ENCODE results near the gene PLIN1. TPM values are rescaled to one million over a fixed set of nuclear protein-coding genes. Genes with fewer than 3 reads are reported as not detected.

PLIN1 gene
- total and polyA plus RNA-seq, 10 of the 15 experiments (the other 5 are each of a cell fraction or from before 2014, with no cell fraction given), result 0.05 to 0.13 (median 0.09) TPM; not detected in 6

GRCh38 chr15:89627256-89627970, 51.8 kb downstream of the PLIN1 start:
- Histone ChIP-seq H3K4me2 (ENCODE audit: control insufficient read depth, insufficient read depth) (no peak overlapping the region), H3K79me2 (ENCODE audit: control insufficient read depth, insufficient read depth, low read length) (no peaks in the 10 kb centered on the region), H3K9ac (ENCODE audit: control insufficient read depth, insufficient read depth, low read length) (no peak overlapping the region), H3K9me3 (replicated peaks; ENCODE audit: control insufficient read depth, insufficient read depth, low read length) (no peaks in the 10 kb centered on the region), H2AFZ (ENCODE audit: control insufficient read depth, low read depth, low read length) (no peak overlapping the region), H3K27ac (ENCODE audit: control insufficient read depth, insufficient read depth) (no peak overlapping the region), H4K20me1 (ENCODE audit: control insufficient read depth, insufficient read depth) (no peaks in the 10 kb centered on the region), H3K36me3 (ENCODE audit: control insufficient read depth in 2 of 2, insufficient read depth in 2 of 2, low read length in 1 of 2) (peaks cover 20 to 47% of the 10 kb centered on the region in 2 experiments), H3K4me3 (no peak overlapping the region), H3K27me3 (replicated peaks in 1 of 2; ENCODE audit: control insufficient read depth in 2 of 2, insufficient read depth in 2 of 2, low read length in 1 of 2) (no peaks in the 10 kb centered on the region), H3K4me1 (ENCODE audit: control insufficient read depth, insufficient read depth, low read length) (no peaks in the 10 kb centered on the region)
- SMC1A ChIA-PET (ENCODE audit: uncharacterized antibody, unreplicated experiment), result interaction anchor here (0.6 kb wide), 1 partner anchor 30 kb away, joined by 3 read pairs; no protein-coding TSS in a partner anchor
- no TSS peak for BruUV-seq (replicated peaks)
- 99% methylated on average over 8 of the region's 8 CpGs for WGBS (ENCODE audit: insufficient coverage, insufficient replicate concordance, low lambda C conversion rate, missing lambda C conversion rate)
- TF ChIP-seq PAX5 (IDR thresholded peaks at IDR 0.05; ENCODE audit: borderline replicate concordance, low read depth, low read length) (no peak), ZNF24 (IDR thresholded peaks at IDR 0.05) (no peak), POLR2AphosphoS2 (IDR thresholded peaks at IDR 0.05; ENCODE audit: low read depth, low read length) (no peak), GATAD2B (conservative IDR thresholded peaks at IDR 0.05; ENCODE audit: low read depth) (no peak), CBX3 (IDR thresholded peaks at IDR 0.05; ENCODE audit: borderline replicate concordance, low read depth) (no peak), RAD21 (IDR thresholded peaks at IDR 0.05; ENCODE audit: insufficient read depth, low read depth, low read length) (no peak), NFXL1 (IDR thresholded peaks at IDR 0.05; ENCODE audit: borderline replicate concordance) (no peak), ATF2 (IDR thresholded peaks at IDR 0.05; ENCODE audit: low read length) (no peak), RELB (IDR thresholded peaks at IDR 0.05; ENCODE audit: low read depth) (no peak), IKZF2 (IDR thresholded peaks at IDR 0.05) (no peak), ATF7 (IDR thresholded peaks at IDR 0.05; ENCODE audit: low read depth) (no peak), CTCF (IDR thresholded peaks at IDR 0.05 in 2 of 3, conservative IDR thresholded peaks at IDR 0.05 in 1 of 3; ENCODE audit: control insufficient read depth in 2 of 3, extremely low read depth in 1 of 3, insufficient read depth in 1 of 3, low read depth in 3 of 3, low read length in 3 of 3) (no peak), SMAD1 (IDR thresholded peaks at IDR 0.05; ENCODE audit: low read depth, partially characterized antibody) (no peak), USF2 (IDR thresholded peaks at IDR 0.05; ENCODE audit: borderline replicate concordance, low read depth, low read length) (no peak), YY1 (IDR thresholded peaks at IDR 0.05; ENCODE audit: low read depth, low read length) (no peak), CHD1 (IDR thresholded peaks at IDR 0.05; ENCODE audit: low read depth, low read length) (no peak)
- CTCF ChIA-PET, result no interaction called here
- intact Hi-C loops (cut with micrococcal nuclease; ENCODE audit: unreplicated experiment) (no loop called here), in situ Hi-C loops (cut with MboI) (no loop called here)
- ATAC-seq (no peak), FAIRE-seq (no peak), DNase-seq (ENCODE audit: low read depth, low spot score) (no peak)
- RAD21 ChIA-PET (ENCODE audit: unreplicated experiment), result no interaction called here
- POLR2A ChIA-PET, result no interaction called here
